Inflammatory macrophage (primary cell): ENCODE data around the gene RRP1.

Source experiments
- DNase-seq, 2 donors: peaks; one replicate each; pipeline ENCODE4 v3.0.0-alpha.2; 2020 to 2022

RRP1 gene

GRCh38 chr21:43803558-43804300 is 14.4 kb downstream of the RRP1 start:
- DNase-seq = no peak

DNA sequence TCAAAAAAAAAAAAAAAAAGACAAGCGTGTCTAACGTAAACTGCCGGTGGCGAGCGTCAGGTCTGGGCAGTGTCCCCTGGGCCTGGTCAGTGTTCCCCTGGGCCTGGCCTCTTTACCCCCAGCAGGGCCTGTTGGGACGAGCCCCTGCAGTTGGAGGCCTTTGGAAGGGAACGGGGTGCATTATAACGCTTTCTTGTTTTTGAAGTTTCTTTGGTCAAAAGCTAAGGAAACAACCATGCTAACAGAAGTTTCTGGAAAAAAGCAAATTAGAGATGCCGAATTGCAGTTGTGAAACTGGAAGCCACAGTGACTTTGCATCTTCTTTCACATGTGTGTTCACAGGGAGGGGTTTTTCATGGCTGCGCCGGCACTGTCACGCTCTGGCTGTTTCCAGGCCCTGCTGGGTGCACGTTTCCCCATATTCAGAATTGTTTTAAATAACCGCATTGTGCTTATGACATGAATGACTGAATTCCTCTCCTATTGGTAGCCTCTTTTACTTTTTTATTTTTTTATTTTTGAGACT is 16.0 kb downstream of the RRP1 start:
- peak; percentile 90 for DNase-seq

- DNase-seq = peak in 1 of 2 donors; percentile 42
Observed at GRCh38 chr21:43806017-43806710, 16.8 kb downstream of the RRP1 start.

- no peak for DNase-seq
Observed at GRCh38 chr21:43808367-43808766, 19.0 kb downstream of the RRP1 start.

DNA sequence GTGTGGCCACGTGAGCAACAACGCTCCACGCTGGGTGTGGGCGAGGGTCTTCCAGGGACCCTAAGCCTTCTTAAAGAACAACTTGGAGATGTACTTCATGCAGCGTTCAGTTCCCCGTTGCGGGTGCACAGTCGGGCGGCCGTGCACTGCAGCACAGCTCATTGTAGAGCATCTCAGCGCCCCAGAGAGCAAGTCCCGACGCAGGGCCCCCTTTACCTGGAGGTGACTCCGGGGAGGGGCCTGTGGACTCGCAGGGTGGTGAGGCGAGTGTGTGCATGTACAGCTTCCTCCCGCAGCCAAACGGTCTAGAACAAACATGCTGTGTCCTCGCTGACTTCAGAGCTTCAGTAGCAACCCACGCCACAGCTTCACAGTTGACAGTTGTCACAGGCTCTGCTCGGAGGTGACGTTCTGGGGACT is 19.5 kb downstream of the RRP1 start:
- no peak for DNase-seq

- DNase-seq = no peak
Observed at GRCh38 chr21:43809346-43809799, 20.0 kb downstream of the RRP1 start.

- DNase-seq = no peak
Observed at GRCh38 chr21:43809853-43810504, 20.6 kb downstream of the RRP1 start.

DNA sequence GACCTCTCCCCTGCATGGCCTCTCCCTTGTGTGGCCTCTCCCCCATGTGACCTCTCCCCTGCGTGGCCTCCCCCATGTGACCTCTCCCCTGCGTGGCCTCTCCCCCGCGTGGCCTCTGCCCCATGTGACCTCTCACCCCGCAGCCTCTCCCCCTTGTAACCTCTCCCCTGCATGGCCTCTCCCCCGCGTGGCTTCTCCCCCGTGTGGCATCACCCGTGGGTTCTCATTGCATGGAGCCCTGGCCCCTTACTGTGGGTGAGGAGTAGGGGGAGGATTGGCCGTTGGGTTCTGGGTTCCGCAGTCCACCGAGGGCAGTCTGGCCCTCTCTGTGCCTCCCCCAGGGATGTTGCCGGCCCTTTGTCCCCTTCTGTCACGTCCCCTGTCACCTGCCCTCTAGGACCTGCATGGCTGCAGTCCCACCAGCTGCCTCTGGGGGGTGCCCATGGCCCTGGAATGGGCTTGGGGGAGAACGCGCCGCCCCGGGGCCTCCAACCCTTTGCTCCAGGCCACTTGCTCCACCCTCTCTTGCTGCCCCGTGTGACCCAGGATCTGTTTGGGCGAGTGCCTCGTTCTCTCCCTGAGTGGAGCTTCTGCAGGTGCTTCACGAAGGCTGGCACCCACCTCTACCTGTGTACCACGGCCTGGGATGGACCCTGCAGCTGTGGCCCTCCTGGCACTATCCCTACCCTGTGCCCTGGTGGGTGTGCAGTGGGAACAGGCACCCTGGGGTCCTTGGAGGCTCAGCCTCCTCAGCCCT is 21.3 kb downstream of the RRP1 start:
- peak; percentile 89 to 90 for DNase-seq

DNA sequence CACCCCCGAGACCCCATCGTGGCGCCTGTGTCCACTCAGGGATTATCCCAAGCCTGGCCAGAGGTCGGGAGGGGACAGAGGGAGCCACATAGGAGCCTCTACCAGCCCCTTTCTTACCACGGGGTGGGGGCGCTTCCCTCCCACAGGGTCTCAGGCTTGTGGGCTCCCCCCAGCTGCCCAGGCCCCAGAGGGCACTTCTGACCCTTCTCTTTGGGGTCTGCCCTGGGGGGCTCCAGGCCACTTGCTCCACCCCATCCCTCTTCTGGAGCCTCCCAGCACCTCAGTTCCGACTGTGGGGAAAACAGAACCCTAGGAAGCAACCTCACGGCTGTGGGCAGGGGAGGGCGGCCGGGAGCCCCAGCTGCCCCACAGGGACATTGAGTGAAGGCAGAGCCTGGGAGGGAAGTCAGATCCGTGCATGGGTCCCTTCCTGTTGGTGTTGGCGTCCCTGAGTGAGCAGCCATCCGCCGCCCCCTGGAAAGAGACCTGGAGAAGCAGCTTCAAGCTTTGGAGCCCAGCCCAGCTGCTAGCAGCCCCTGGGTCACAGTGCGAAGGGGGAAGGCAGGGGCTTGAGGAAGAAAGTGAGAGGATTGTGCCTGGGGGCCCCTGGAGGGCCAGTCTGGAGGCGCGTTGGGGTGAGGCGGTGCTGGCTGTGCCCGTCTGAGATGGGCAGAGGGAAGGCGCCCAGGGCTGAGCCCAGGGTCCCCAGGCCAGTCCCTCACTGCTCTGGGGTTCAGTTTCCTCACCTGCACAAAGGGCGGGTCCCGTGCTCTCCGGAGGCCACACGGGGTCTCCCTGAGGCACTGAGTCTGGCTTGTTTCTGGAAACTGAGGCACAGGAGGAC is 22.1 kb downstream of the RRP1 start:
- DNase-seq = peak in 1 of 2 donors; percentile 38

GRCh38 chr21:43812139-43812821 is 22.9 kb downstream of the RRP1 start:
- DNase-seq = peak; percentile 59 to 72

- no peak for DNase-seq
Observed at GRCh38 chr21:43812957-43813655, 23.7 kb downstream of the RRP1 start.

- DNase-seq = no peak
Observed at GRCh38 chr21:43813656-43813980, 24.2 kb downstream of the RRP1 start.

GRCh38 chr21:43814215-43815106 is 25.1 kb downstream of the RRP1 start:
- DNase-seq = no peak

DNA sequence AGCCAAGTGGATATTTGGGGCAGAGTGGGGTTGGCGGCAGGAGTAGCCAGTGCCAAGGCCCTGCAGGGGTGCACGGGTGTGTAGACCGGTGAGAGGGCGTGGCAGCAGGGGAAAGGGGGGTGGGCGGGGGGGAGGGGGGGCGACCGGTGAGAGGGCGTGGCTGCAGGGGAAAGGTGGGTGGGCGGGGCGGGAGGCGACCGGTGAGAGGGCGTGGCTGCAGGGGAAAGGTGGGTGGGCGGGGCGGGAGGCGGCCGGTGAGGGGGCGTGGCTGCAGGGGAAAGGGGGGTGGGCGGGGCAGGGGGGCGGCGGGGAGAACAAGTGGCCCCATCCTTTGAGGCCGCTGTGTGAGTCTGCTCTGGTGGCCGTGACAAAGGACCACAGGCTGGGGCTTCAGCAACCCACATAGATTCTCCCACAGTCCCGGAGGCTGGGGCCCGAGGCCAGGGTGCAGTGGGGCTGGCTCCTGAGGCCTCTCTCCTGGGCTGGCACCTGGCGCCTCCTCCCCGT is 25.8 kb downstream of the RRP1 start:
- DNase-seq = no peak

DNA sequence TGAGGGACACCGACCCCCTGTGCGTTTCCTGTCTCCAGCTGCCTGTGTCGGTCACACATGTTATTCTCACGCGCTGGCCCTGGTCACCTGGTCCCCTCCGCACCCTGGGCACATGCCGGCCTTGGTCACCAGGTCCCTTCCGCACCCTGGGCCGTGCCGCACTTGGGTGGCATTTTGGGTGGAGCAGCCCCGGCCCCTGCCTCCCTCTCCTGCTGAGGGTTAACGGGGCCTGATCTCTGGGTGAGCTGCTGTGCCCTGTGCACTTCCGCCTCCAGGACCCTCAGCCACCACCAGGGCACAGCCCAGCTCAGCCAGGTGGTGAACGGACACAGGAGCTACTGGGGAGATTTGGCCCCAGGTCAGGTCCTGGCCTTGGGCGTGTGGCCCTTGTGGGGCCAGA is 26.6 kb downstream of the RRP1 start:
- DNase-seq = no peak

DNA sequence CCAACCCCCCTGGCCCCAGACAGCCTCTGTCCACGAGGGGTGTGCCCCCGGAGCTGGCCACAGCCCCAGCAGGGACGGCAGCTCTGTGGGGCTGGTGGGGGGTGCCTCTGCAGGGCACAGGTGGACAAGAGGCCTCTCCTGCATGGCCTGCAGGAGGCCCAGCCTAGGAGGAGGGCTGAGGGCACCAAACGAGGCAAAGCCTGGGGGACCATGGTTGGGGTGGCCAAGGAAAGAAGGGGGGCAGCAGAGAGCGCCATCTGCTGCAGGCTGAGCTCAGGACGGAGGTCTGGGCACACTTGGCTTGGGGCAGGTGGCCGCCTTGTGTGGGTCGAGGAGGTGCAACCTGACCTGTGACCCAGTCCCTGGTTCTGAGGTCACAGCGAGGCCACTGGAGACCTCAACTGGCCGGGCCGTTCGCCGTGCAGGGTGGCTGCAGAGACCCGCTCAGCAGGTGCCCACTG is 27.3 kb downstream of the RRP1 start:
- DNase-seq = no peak

DNA sequence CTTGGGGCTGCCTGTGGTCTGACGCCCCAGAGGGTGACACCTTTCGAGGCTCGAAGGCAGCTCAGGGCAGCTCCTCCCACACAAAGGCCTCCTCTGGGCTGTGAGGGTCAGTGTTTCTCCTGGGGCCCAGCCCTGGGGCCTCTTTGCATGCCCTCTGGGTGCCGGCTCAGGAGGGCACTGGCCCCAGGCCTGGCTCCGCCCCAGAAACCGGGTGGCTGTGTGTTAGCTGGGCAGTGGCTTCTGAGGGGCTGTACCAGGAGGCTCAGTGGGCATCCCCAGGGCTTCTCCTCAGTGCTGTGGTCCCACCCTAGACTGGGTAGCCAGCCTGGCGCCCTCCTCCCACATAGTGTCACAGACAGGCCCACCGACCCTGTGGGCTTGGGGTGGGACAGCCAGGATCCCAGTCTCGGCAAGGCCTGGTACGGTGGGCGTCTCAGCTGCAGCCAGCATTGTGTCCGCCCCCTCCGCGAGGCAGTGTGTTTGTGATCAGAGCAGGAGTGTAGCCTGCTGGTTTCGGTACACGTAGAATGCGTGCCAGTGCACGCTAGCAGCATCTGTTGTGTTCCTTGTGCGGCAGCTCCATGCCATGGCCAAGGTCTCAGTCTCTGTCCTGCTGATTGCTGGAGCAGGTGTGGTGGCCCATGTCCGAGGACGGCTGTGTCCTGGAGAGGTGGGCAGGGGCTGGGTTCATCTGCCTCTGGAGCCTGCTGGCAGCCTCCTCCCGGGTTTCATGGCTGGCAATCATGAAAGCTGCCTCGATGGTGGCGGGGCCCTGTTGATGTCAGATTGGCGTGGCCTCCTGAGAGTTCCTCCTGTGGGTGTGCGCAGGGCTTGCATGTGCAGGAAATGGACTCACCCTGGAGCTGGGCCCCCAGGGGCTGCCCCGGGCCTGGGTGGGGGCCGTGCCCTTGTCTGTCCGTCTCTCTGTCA is 28.0 kb downstream of the RRP1 start:
- peak in 1 of 2 donors; percentile 52 for DNase-seq

GRCh38 chr21:43818685-43819084 is 29.3 kb downstream of the RRP1 start:
- DNase-seq = peak; percentile 75 to 85
